GM12878 (cell line): Measurements from ENCODE around the gene SLC6A12. TPM values are rescaled to one million over a fixed set of nuclear protein-coding genes. Genes with fewer than 3 reads are reported as not detected.

Source experiments
- ATAC-seq: fragments of 200-7000 bp; cut with Tn5 transposase; 3 replicates; pipeline ENCODE4 v1.9.1; 2020; ENCODE audit warnings: mild to moderate bottlenecking, moderate library complexity
- BruUV-seq: library from RNA; stranded (reverse); fragments of 400-500 nt; replicated peaks from 2 replicates; lab custom pipeline; 2021; lab: Mats Ljungman, UMichigan
- CTCF ChIA-PET: fragments of 300-600 bp; sonication (Branson Sonifier 250); formaldehyde crosslinking; extraction: SDS; loops from one replicate; lab custom pipeline; 2021; ENCODE audit warnings: inconsistent platforms; lab: Yijun Ruan, JAX
- POLR2A ChIA-PET: fragments of 350-600 bp; formaldehyde crosslinking; extraction: SDS; loops from one replicate; lab custom pipeline; 2021; ENCODE audit warnings: inconsistent platforms; lab: Charles Lee
- RAD21 ChIA-PET: fragments of 300-600 bp; sonication (Branson Sonifier 250); formaldehyde crosslinking; loops from one replicate; lab custom pipeline; 2023; ENCODE audit warnings: antibody characterized with exemption; ENCODE audit not compliant: unreplicated experiment; lab: Charles Lee
- SMC1A ChIA-PET: fragments of 300-600 bp; sonication (Branson Sonifier 250); formaldehyde crosslinking; loops from one replicate; lab custom pipeline; 2023; ENCODE audit not compliant: unreplicated experiment, uncharacterized antibody; lab: Charles Lee
- DNase-seq: peaks from one replicate; pipeline ENCODE4 v3.0.0-alpha.2; 2011; ENCODE audit warnings: low read depth, low spot score
- FAIRE-seq: peaks from 3 replicates; lab custom pipeline; 2011; peaks lifted over from hg19 to GRCh38; lab: Jason Lieb, UNC
- H2AFZ ChIP-seq: 2 replicates; pipeline ENCODE4 v1.6.0; 2011; ENCODE audit warnings: low read depth, low read length, control low read depth; ENCODE audit not compliant: control insufficient read depth
- H3K27ac ChIP-seq: 2 replicates; pipeline ENCODE4 v1.5.1; 2011; ENCODE audit warnings: control low read depth; ENCODE audit not compliant: control insufficient read depth, insufficient read depth
- H3K27me3 ChIP-seq, 2 experiments: replicated peaks in 1 of 2; 2 replicates each; pipeline versions ENCODE4 v1.6.0 to v1.6.1; 2011; ENCODE audit warnings: low read length in 1 of 2; ENCODE audit not compliant: control insufficient read depth in 2 of 2, insufficient read depth in 2 of 2
- H3K36me3 ChIP-seq, 2 experiments: 2 replicates each; pipeline ENCODE4 v1.5.1; 2011; ENCODE audit warnings: low read length in 1 of 2; ENCODE audit not compliant: control insufficient read depth in 2 of 2, insufficient read depth in 2 of 2
- H3K4me1 ChIP-seq: 2 replicates; pipeline ENCODE4 v1.6.1; 2011; ENCODE audit warnings: mild to moderate bottlenecking, low read length, moderate library complexity, mixed read lengths; ENCODE audit not compliant: control insufficient read depth, insufficient read depth
- H3K4me2 ChIP-seq: 2 replicates; pipeline ENCODE4 v1.6.0; 2011; ENCODE audit warnings: control low read depth; ENCODE audit not compliant: control insufficient read depth, insufficient read depth
- H3K4me3 ChIP-seq: fragments of 200-600 bp; sonication (generic); 2 replicates; pipeline ENCODE4 v1.5.1; 2016
- H3K79me2 ChIP-seq: 2 replicates; pipeline ENCODE4 v1.6.0; 2011; ENCODE audit warnings: low read length; ENCODE audit not compliant: control insufficient read depth, insufficient read depth
- H3K9ac ChIP-seq: 2 replicates; pipeline ENCODE4 v1.8.0; 2011; ENCODE audit warnings: low read length, control low read depth, mixed read lengths; ENCODE audit not compliant: control insufficient read depth, insufficient read depth
- H3K9me3 ChIP-seq: replicated peaks from 3 replicates; pipeline ENCODE4 v1.5.1; 2011; ENCODE audit warnings: mild to moderate bottlenecking, low read length; ENCODE audit not compliant: control insufficient read depth, insufficient read depth
- H4K20me1 ChIP-seq: 2 replicates; pipeline ENCODE4 v1.6.0; 2011; ENCODE audit not compliant: control insufficient read depth, insufficient read depth
- CBX5 ChIP-seq: sonication (generic); IDR thresholded peaks from 2 replicates; pipeline ENCODE4 v1.6.1; 2016; ENCODE audit warnings: low read depth, moderate library complexity, mild to moderate bottlenecking, inconsistent platforms
- GATAD2B ChIP-seq: fragments of 450-650 bp; conservative IDR thresholded peaks from 2 replicates; pipeline ENCODE4 v1.6.1; 2017; ENCODE audit warnings: low read depth, mild to moderate bottlenecking, moderate library complexity
- MTA2 ChIP-seq: fragments of 450-650 bp; IDR thresholded peaks from 2 replicates; pipeline ENCODE4 v1.6.1; 2016; ENCODE audit warnings: low read depth, mild to moderate bottlenecking, moderate library complexity
- NFIC ChIP-seq: IDR thresholded peaks from 2 replicates; pipeline ENCODE4 v1.6.1; 2012; ENCODE audit warnings: low read depth, mild to moderate bottlenecking, inconsistent platforms, low read length, moderate library complexity
- PAX5 ChIP-seq: IDR thresholded peaks from 2 replicates; pipeline ENCODE4 v1.6.1; 2011; ENCODE audit warnings: low read depth, low read length, borderline replicate concordance
- POLR2AphosphoS2 ChIP-seq: IDR thresholded peaks from 2 replicates; pipeline ENCODE4 v1.6.1; 2011; ENCODE audit warnings: low read depth, mild to moderate bottlenecking, low read length, improper control_type of control experiment, moderate library complexity
- PRDM15 ChIP-seq: fragments of 450-650 bp; formaldehyde crosslinking; IDR thresholded peaks from 2 replicates; pipeline ENCODE4 v1.4.0; 2020; ENCODE audit warnings: mild to moderate bottlenecking, moderate library complexity
- ZNF274 ChIP-seq: IDR thresholded peaks from one replicate; pipeline ENCODE4 v1.8.0; 2011; ENCODE audit not compliant: insufficient read length, insufficient read depth
- ZNF384 ChIP-seq: IDR thresholded peaks from 2 replicates; pipeline ENCODE4 v1.6.1; 2012; ENCODE audit warnings: low read depth, mild to moderate bottlenecking, low read length, improper control_type of control experiment, borderline replicate concordance
- WGBS: methylation state at CpG from one replicate; pipeline ENCODE4 v1.1.6; 2016; ENCODE audit warnings: low lambda C conversion rate; ENCODE audit not compliant: insufficient replicate concordance, insufficient coverage; ENCODE audit errors: missing lambda C conversion rate; 5-methylcytosine and 5-hydroxymethylcytosine counted together
- in situ Hi-C: fragments of 300-500 bp; cut with MboI; formaldehyde crosslinking; loops from 9 replicates; pipeline ENCODE4 v1.14.3; 2018; ENCODE audit warnings: mixed read lengths
- intact Hi-C: fragments of 100-400 bp; cut with micrococcal nuclease; formaldehyde crosslinking; loops from one replicate; pipeline ENCODE4 v1.14.2; 2022; ENCODE audit not compliant: unreplicated experiment
- polyA plus RNA-seq, 11 experiments: library from polyadenylated mRNA; depleted of rRNA in 4 of 11; unstranded in 6 of 11; stranded (reverse) in 5 of 11; fragments of >200 nt; fragmentation: Nextera tagmentation in 4 of 11; fragmentation: Illumina TruSeq in 1 of 11; extraction: Ambion mirVana in 4 of 11; extraction: Trizol in 1 of 11; gene quantifications; 1 replicate in 1 of 11; 2 replicates in 10 of 11; pipeline versions ENCODE4 v1.2.1 to v1.2.3, GENCODE V29; 2011 to 2016; ENCODE audit warnings: inconsistent platforms in 2 of 11, missing spikeins in 2 of 11, low read depth in 1 of 11
- total RNA-seq, 4 experiments: library from RNA; depleted of rRNA in 3 of 4; stranded (reverse); fragments of >200 nt in 3 of 4; fragmentation: Illumina TruSeq in 1 of 4; extraction: Trizol in 1 of 4; gene quantifications; 2 replicates each; pipeline versions ENCODE4 v1.2.1 to v1.2.3, GENCODE V29; 2013 to 2021
- TF ChIP-seq, protein P1 (sequence below): fragments of 450-650 bp; IDR thresholded peaks from 2 replicates; pipeline ENCODE4 v1.6.1; 2014; ENCODE audit warnings: mild to moderate bottlenecking
- TF ChIP-seq, protein P2 (sequence below): fragments of 450-650 bp; IDR thresholded peaks from 2 replicates; pipeline ENCODE4 v1.6.1; 2017; ENCODE audit warnings: mild to moderate bottlenecking, moderate library complexity

SLC6A12 gene
- total and polyA plus RNA-seq, 10 of the 15 experiments (the other 5 are each of a cell fraction or from before 2014, with no cell fraction given) = 0.06 to 0.11 (median 0.07) TPM; not detected in 7

GRCh38 chr12:190881-191280, 23.1 kb downstream of the SLC6A12 start (continued):
- TF ChIP-seq PRDM15 (CRISPR knock-in tag) = no peak
- TF ChIP-seq GATAD2B = no peak
- TF ChIP-seq ZNF384 = no peak

DNA sequence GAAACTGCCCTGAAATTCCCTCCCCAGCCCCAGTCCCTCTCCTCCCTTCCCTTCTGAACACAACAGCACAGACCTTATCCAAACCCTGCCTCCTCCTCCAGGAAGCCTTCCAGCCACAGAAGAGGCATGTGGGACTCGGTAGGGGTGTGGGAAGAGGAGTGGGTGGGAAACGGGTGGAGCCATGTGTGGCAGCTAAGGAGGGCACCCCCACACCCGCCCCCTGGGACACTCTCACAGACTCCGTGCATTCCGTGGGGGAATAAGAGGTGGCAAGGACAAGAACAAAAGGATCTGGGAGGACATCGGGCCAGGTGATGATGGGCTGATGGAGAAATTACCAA, 24.4 kb downstream of the SLC6A12 start:
- DNase-seq = no peak
- ATAC-seq = no peak
- Histone ChIP-seq H3K27ac (no peak overlapping the region), H3K9ac (no peak overlapping the region), H3K9me3 (no peaks in the 10 kb centered on the region), H3K36me3 (no peaks in the 10 kb centered on the region), H2AFZ (no peak overlapping the region), H3K4me3 (no peak overlapping the region), H3K4me2 (no peak overlapping the region), H3K27me3 (no peaks in the 10 kb centered on the region; a peak in 1 of 4 replicates), H3K4me1 (no peaks in the 10 kb centered on the region), H3K79me2 (no peaks in the 10 kb centered on the region), H4K20me1 (no peaks in the 10 kb centered on the region)
- POLR2A ChIA-PET = no interaction called here
- in situ Hi-C loops = no loop called here
- WGBS = 48% methylated on average over 6 of the region's 6 CpGs
- intact Hi-C loops = no loop called here
- FAIRE-seq = no peak
- TF ChIP-seq MTA2 (no peak), NFIC (no peak), POLR2AphosphoS2 (no peak), PAX5 (no peak), CBX5 (no peak), ZNF274 (no peak)
- TF ChIP-seq, protein P1, sequence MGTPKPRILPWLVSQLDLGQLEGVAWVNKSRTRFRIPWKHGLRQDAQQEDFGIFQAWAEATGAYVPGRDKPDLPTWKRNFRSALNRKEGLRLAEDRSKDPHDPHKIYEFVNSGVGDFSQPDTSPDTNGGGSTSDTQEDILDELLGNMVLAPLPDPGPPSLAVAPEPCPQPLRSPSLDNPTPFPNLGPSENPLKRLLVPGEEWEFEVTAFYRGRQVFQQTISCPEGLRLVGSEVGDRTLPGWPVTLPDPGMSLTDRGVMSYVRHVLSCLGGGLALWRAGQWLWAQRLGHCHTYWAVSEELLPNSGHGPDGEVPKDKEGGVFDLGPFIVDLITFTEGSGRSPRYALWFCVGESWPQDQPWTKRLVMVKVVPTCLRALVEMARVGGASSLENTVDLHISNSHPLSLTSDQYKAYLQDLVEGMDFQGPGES = no peak
- TF ChIP-seq, protein P2, sequence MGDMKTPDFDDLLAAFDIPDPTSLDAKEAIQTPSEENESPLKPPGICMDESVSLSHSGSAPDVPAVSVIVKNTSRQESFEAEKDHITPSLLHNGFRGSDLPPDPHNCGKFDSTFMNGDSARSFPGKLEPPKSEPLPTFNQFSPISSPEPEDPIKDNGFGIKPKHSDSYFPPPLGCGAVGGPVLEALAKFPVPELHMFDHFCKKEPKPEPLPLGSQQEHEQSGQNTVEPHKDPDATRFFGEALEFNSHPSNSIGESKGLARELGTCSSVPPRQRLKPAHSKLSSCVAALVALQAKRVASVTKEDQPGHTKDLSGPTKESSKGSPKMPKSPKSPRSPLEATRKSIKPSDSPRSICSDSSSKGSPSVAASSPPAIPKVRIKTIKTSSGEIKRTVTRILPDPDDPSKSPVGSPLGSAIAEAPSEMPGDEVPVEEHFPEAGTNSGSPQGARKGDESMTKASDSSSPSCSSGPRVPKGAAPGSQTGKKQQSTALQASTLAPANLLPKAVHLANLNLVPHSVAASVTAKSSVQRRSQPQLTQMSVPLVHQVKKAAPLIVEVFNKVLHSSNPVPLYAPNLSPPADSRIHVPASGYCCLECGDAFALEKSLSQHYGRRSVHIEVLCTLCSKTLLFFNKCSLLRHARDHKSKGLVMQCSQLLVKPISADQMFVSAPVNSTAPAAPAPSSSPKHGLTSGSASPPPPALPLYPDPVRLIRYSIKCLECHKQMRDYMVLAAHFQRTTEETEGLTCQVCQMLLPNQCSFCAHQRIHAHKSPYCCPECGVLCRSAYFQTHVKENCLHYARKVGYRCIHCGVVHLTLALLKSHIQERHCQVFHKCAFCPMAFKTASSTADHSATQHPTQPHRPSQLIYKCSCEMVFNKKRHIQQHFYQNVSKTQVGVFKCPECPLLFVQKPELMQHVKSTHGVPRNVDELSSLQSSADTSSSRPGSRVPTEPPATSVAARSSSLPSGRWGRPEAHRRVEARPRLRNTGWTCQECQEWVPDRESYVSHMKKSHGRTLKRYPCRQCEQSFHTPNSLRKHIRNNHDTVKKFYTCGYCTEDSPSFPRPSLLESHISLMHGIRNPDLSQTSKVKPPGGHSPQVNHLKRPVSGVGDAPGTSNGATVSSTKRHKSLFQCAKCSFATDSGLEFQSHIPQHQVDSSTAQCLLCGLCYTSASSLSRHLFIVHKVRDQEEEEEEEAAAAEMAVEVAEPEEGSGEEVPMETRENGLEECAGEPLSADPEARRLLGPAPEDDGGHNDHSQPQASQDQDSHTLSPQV = no peak
- RAD21 ChIA-PET = no interaction called here
- no TSS peak for BruUV-seq
- SMC1A ChIA-PET = no interaction called here
- CTCF ChIA-PET = interaction anchor here (1.7 to 2.0 kb wide), 2 partner anchors 25 to 83 kb away, joined by 5 read pairs; no protein-coding TSS in a partner anchor
